ENCODE results near the gene PGA5.
"Not testable (repeated sequence)": the region's sequence is repeated elsewhere in the genome, so short reads cannot be mapped to it uniquely, and the experiment has no call there.

Gene PGA5

GRCh38 chr11:61226457-61227137 is 14.4 kb upstream of the PGA5 start:
- DNase-seq (ENCODE audit: low read depth in 2 of 2), result not testable (repeated sequence)

GRCh38 chr11:61229458-61229857 is 11.5 kb upstream of the PGA5 start:
- not testable (repeated sequence) for DNase-seq (ENCODE audit: low read depth in 2 of 2)

GRCh38 chr11:61231033-61231432 is 9.9 kb upstream of the PGA5 start:
- DNase-seq (ENCODE audit: low read depth in 2 of 2), result not testable (repeated sequence)

GRCh38 chr11:61231585-61231984 is 9.4 kb upstream of the PGA5 start:
- DNase-seq (ENCODE audit: low read depth in 2 of 2), result not testable (repeated sequence)

- DNase-seq (ENCODE audit: low read depth in 2 of 2), result not testable (repeated sequence)
These were observed 8.3 kb upstream of the PGA5 start for GRCh38 chr11:61232548-61233145.

- not testable (repeated sequence) for DNase-seq (ENCODE audit: low read depth in 2 of 2)
These were observed 3.8 kb upstream of the PGA5 start for GRCh38 chr11:61237130-61237529.

GRCh38 chr11:61240288-61240687 is 687 bp upstream of the PGA5 start:
- not testable (repeated sequence) for DNase-seq (ENCODE audit: low read depth in 2 of 2)

GRCh38 chr11:61241526-61241925 is 551 bp downstream of the PGA5 start:
- DNase-seq (ENCODE audit: low read depth in 2 of 2), result not testable (repeated sequence)

GRCh38 chr11:61245284-61245964 is 4.4 kb downstream of the PGA5 start:
- not testable (repeated sequence) for DNase-seq (ENCODE audit: low read depth in 2 of 2)

GRCh38 chr11:61248071-61248470 is 7.1 kb downstream of the PGA5 start:
- DNase-seq (ENCODE audit: low read depth in 2 of 2), result not testable (repeated sequence)

- DNase-seq (ENCODE audit: low read depth in 2 of 2), result not testable (repeated sequence)
These were observed 8.2 kb downstream of the PGA5 start for GRCh38 chr11:61249201-61249600.

- DNase-seq (ENCODE audit: low read depth in 2 of 2), result not testable (repeated sequence)
These were observed 10.1 kb downstream of the PGA5 start for GRCh38 chr11:61250796-61251765.

GRCh38 chr11:61252332-61252731 is 11.4 kb downstream of the PGA5 start:
- DNase-seq (ENCODE audit: low read depth in 2 of 2), result not testable (repeated sequence)

- DNase-seq (ENCODE audit: low read depth in 2 of 2), result peak; percentile 46 to 59
These were observed 13.5 kb downstream of the PGA5 start for GRCh38 chr11:61254403-61255025.

GRCh38 chr11:61256710-61257482 is 15.9 kb downstream of the PGA5 start:
- DNase-seq (ENCODE audit: low read depth in 2 of 2), result no peak

- DNase-seq (ENCODE audit: low read depth in 2 of 2), result no peak
These were observed 17.6 kb downstream of the PGA5 start for GRCh38 chr11:61258546-61258945.

- no peak for DNase-seq (ENCODE audit: low read depth in 2 of 2)
These were observed 18.4 kb downstream of the PGA5 start for GRCh38 chr11:61259363-61259762.

GRCh38 chr11:61264371-61264770 is 23.4 kb downstream of the PGA5 start:
- DNase-seq (ENCODE audit: low read depth in 2 of 2), result no peak

GRCh38 chr11:61264795-61265194 is 23.8 kb downstream of the PGA5 start:
- DNase-seq (ENCODE audit: low read depth in 2 of 2), result no peak

- DNase-seq (ENCODE audit: low read depth in 2 of 2), result no peak
These were observed 24.4 kb downstream of the PGA5 start for GRCh38 chr11:61265357-61265756.

Measured in activated CD4-positive, alpha-beta T cell treated with anti-CD3 and anti-CD28 coated beads for 24 hours (primary cell).